Tibial nerve (tissue), 4 donors: ENCODE measurements around the gene KCNK7. TPM values are rescaled to one million over a fixed set of nuclear protein-coding genes. Genes with fewer than 3 reads are reported as not detected.

Source experiments
- DNase-seq, 2 donors: peaks; one replicate each; pipeline ENCODE4 v3.0.0-alpha.2; 2019; ENCODE audit warnings: low spot score in 2 of 2
- H3K27ac ChIP-seq, 4 donors: fragments of 200-600 bp; sonication (generic) in 3 of 4; one replicate each; pipeline ENCODE4 v1.5.1; 2017 to 2019; ENCODE audit warnings: mild to moderate bottlenecking in 1 of 4
- H3K27me3 ChIP-seq, 2 donors: fragments of 200-600 bp; sonication (generic) in 1 of 2; one replicate each; pipeline versions ENCODE4 v1.5.1 to v1.6.0; 2017 to 2019
- H3K36me3 ChIP-seq, 3 donors: fragments of 200-600 bp; sonication (generic); one replicate each; pipeline ENCODE4 v1.5.1; 2018 to 2019
- H3K4me1 ChIP-seq, 4 donors: fragments of 200-600 bp; sonication (generic) in 3 of 4; one replicate each; pipeline ENCODE4 v1.5.1; 2017 to 2019
- H3K4me3 ChIP-seq, 4 donors: fragments of 200-600 bp; sonication (generic) in 3 of 4; one replicate each; pipeline ENCODE4 v1.5.1; 2017 to 2019; ENCODE audit warnings: mild to moderate bottlenecking in 1 of 4, moderate library complexity in 1 of 4
- H3K9me3 ChIP-seq, 4 donors: fragments of 200-600 bp; sonication (generic) in 3 of 4; one replicate each; pipeline ENCODE4 v1.5.1; 2017 to 2019
- CTCF ChIP-seq, 5 experiments: fragments of 200-600 bp in 3 of 5; fragments of 450-650 bp in 2 of 5; sonication (generic) in 3 of 5; IDR thresholded peaks; one replicate each; pipeline ENCODE4 v1.5.1; 2016 to 2019; ENCODE audit warnings: antibody characterized with exemption in 5 of 5, mild to moderate bottlenecking in 3 of 5, moderate library complexity in 2 of 5
- EP300 ChIP-seq, 2 donors: sonication (generic); formaldehyde crosslinking; IDR thresholded peaks; one replicate each; pipeline ENCODE4 v1.6.1; 2017; ENCODE audit warnings: antibody characterized with exemption in 2 of 2, mild to moderate bottlenecking in 1 of 2
- POLR2A ChIP-seq, 2 donors: fragments of 450-650 bp; IDR thresholded peaks; one replicate each; pipeline ENCODE4 v1.6.1; 2017; ENCODE audit warnings: antibody characterized with exemption in 2 of 2, mild to moderate bottlenecking in 2 of 2, moderate library complexity in 2 of 2
- WGBS, 2 donors: methylation state at CpG; one replicate each; pipeline ENCODE4 v1.1.5; 2018; 5-methylcytosine and 5-hydroxymethylcytosine counted together
- total RNA-seq, 4 donors: library from RNA; depleted of rRNA; stranded (reverse); fragments of >200 nt; gene quantifications; one replicate each; pipeline ENCODE4 v1.1.0, GENCODE V29; 2016

KCNK7 gene
- total RNA-seq, 4 donors from 2014 or later = 0.63 to 3.3 (median 1.2) TPM; not detected in 1

DNA sequence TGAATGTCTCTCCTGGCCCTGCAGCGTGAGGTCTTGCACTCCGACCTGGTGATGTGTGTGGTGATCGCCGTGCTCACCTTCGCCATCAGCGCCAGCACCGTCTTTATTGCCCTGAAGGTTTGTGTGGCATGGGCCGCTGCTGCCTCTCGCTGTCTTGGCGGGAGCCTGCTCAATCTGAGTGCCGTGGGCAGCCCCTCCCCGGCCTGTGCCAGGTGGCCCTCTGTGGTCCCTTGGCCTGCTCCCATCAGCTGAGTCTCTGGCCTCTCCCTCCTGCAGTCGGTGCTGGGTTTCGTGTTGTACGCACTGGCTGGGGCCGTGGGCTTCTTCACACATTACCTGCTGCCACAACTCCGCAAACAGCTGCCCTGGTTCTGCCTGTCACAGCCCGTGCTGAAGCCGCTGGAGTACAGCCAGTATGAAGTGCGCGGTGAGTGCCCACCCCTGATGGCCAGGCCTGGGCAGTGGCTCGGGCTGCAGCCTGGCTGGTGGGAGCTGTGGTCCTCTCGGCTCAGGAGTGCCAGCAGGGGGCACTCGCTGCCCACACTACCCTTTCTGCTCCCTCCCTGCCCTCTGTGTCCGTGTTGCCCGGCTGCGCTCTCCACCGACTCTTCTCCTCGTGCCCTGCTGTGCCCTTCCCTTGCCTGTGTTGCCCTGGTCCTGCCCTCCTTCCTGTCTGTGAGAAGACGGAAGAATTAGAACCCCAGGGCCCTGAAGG lies 30.2 kb upstream of the KCNK7 start:
- H3K4me1 ChIP-seq = peaks cover 0 to 7% (median 2%) of the 10 kb centered on the region in 4 donors
- H3K36me3 ChIP-seq = peaks cover 15 to 100% (median 42%) of the 10 kb centered on the region in 3 donors
- peak overlapping the region in 2 of 4 donors; percentile 5 to 49 for H3K27ac ChIP-seq
- no peak overlapping the region for H3K4me3 ChIP-seq
- 41 to 58% methylated on average over 12 to 30 of the region's 30 CpGs for WGBS, 2 donors
- no peaks in the 10 kb centered on the region for H3K9me3 ChIP-seq
- TF ChIP-seq CTCF (IDR thresholded peaks at IDR 0.05) = peak; percentile 59 to 86 (median 75)
- TF ChIP-seq EP300 (IDR thresholded peaks at IDR 0.05) = peak in 1 of 2 donors; percentile 22
- no peak for TF ChIP-seq POLR2A (IDR thresholded peaks at IDR 0.05)
- peak in 1 of 2 donors; percentile 38 for DNase-seq
- no peaks in the 10 kb centered on the region for H3K27me3 ChIP-seq

DNA sequence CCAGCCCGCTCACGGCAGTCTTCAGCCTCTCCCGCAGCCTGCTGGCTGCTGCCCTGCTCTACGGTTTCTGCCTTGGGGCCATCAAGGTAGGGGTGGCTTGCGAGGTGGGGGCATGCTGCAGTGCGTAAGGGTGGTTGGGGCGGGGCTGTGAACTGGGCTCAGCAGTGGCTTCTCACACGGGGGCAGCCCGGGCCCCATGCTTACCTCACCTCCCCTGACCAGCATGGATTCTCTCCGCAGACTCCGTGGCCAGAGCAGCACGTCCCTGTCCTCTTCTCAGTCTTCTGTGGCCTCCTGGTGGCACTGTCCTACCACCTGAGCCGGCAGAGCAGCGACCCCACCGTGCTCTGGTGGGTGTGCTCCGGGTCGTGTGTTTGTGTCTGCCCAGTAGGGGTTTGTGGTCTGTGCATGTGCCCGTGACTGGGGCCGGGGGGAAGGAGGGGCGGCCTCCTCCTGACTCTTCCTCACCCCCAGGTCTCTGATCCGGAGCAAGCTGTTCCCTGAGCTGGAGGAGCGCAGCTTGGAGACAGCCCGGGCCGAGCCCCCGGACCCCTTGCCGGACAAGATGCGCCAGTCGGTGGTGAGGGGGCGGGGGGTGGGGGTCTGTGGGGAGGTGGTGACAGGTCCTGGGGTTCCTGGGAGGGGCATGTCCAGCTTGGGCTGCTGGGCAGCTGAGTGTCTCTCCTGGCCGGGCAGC lies 29.5 kb upstream of the KCNK7 start:
- 79 to 83% methylated on average over 24 to 26 of the region's 30 CpGs for WGBS, 2 donors
- no peak for DNase-seq
- no peak overlapping the region for H3K4me3 ChIP-seq
- H3K27me3 ChIP-seq = no peaks in the 10 kb centered on the region
- H3K9me3 ChIP-seq = no peaks in the 10 kb centered on the region
- H3K4me1 ChIP-seq = peaks cover 0 to 7% (median 2%) of the 10 kb centered on the region in 4 donors
- no peak for TF ChIP-seq CTCF (IDR thresholded peaks at IDR 0.05)
- no peak overlapping the region for H3K27ac ChIP-seq
- peaks cover 15 to 100% (median 42%) of the 10 kb centered on the region in 3 donors for H3K36me3 ChIP-seq

DNA sequence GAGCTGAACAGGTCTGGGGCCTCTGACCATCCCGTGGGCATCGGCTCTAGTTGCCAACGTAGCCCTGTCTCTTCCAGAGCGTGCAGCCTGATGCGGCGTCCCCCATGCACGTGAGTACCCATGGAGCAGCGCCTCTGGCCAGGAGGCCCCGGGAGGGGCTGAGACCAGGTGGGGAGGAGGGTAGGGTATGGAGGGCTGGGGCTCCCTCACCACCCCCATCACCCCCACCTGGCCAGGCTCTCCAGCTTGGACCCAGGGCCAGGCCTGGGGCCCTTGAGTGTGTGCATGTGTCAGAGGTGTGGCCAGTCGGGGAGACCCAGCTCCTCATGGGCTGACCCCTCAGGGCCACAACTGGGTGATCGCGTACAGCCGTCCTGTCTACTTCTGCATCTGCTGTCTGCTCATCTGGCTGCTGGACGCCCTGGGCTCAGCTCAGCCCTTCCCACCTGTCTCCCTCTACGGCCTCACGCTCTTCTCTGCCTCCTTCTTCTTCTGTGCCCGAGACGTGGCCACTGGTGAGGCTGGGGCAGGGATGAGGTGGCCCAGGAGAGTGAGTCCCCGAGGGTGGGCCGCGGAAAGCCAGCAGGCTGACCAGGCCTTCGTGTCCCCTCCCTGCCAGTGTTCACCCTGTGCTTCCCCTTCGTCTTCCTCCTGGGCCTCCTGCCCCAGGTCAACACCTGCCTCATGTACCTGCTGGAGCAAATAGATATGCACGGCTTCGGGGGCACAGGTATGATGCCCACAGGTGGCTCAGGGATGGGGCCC lies 28.4 kb upstream of the KCNK7 start:
- 86 to 92% methylated on average over 17 to 25 of the region's 25 CpGs for WGBS, 2 donors
- TF ChIP-seq CTCF (IDR thresholded peaks at IDR 0.05) (no peak), POLR2A (IDR thresholded peaks at IDR 0.05) (no peak), EP300 (IDR thresholded peaks at IDR 0.05) (no peak)
- H3K27me3 ChIP-seq = no peaks in the 10 kb centered on the region
- no peak for DNase-seq
- no peaks in the 10 kb centered on the region for H3K9me3 ChIP-seq
- peaks cover 0 to 10% (median 2%) of the 10 kb centered on the region in 4 donors for H3K4me1 ChIP-seq
- peaks cover 7 to 100% (median 44%) of the 10 kb centered on the region in 3 donors for H3K36me3 ChIP-seq
- H3K27ac ChIP-seq = no peak overlapping the region
- H3K4me3 ChIP-seq = no peak overlapping the region

- WGBS, 2 donors = 79 to 82% methylated on average over 10 to 14 of the region's 14 CpGs
- Histone ChIP-seq H3K27me3 (no peaks in the 10 kb centered on the region), H3K36me3 (peaks cover 6 to 100% (median 49%) of the 10 kb centered on the region in 3 donors), H3K4me1 (peaks cover 0 to 18% (median 2%) of the 10 kb centered on the region in 4 donors), H3K4me3 (no peak overlapping the region), H3K27ac (no peak overlapping the region), H3K9me3 (no peaks in the 10 kb centered on the region)
- TF ChIP-seq POLR2A (IDR thresholded peaks at IDR 0.05) (no peak), CTCF (IDR thresholded peaks at IDR 0.05) (no peak), EP300 (IDR thresholded peaks at IDR 0.05) (no peak)
- no peak for DNase-seq
Measured at GRCh38 chr11:65623177-65623576, 27.6 kb upstream of the KCNK7 start.
